NCI-H69 (cell line): ENCODE results near the gene SETD1A.

ENCODE experiments used
- DNase-seq: peaks from one replicate; lab custom pipeline; 2025; lab: John Stamatoyannopoulos, UW

The SETD1A gene

GRCh38 chr16:30953511-30954124 lies 3.9 kb upstream of the SETD1A start:
- peak; percentile 90 for DNase-seq

GRCh38 chr16:30954993-30955392 lies 2.6 kb upstream of the SETD1A start:
- no peak for DNase-seq

GRCh38 chr16:30956601-30957455 lies 726 bp upstream of the SETD1A start:
- DNase-seq = peak; percentile 91

- peak; percentile 84 for DNase-seq
These were observed 873 bp downstream of the SETD1A start for GRCh38 chr16:30958175-30959079.

GRCh38 chr16:30961384-30961783 lies 3.8 kb downstream of the SETD1A start:
- no peak for DNase-seq

- DNase-seq = no peak
These were observed 6.5 kb downstream of the SETD1A start for GRCh38 chr16:30963925-30964511.

- DNase-seq = no peak
These were observed 7.1 kb downstream of the SETD1A start for GRCh38 chr16:30964574-30965226.

- DNase-seq = no peak
These were observed 7.9 kb downstream of the SETD1A start for GRCh38 chr16:30965436-30965835.

GRCh38 chr16:30966033-30966619 lies 8.6 kb downstream of the SETD1A start:
- no peak for DNase-seq

GRCh38 chr16:30967795-30968194 lies 10.2 kb downstream of the SETD1A start:
- DNase-seq = no peak

- no peak for DNase-seq
These were observed 11.8 kb downstream of the SETD1A start for GRCh38 chr16:30969246-30969842.

- no peak for DNase-seq
These were observed 13.7 kb downstream of the SETD1A start for GRCh38 chr16:30971298-30971697.

GRCh38 chr16:30972872-30973271 lies 15.3 kb downstream of the SETD1A start:
- DNase-seq = no peak

- no peak for DNase-seq
These were observed 16.8 kb downstream of the SETD1A start for GRCh38 chr16:30974348-30974747.

GRCh38 chr16:30976486-30976885 lies 18.9 kb downstream of the SETD1A start:
- DNase-seq = no peak

- DNase-seq = peak; percentile 43
These were observed 19.9 kb downstream of the SETD1A start for GRCh38 chr16:30977502-30977901.

- DNase-seq = no peak
These were observed 21.8 kb downstream of the SETD1A start for GRCh38 chr16:30979170-30980022.

- no peak for DNase-seq
These were observed 22.4 kb downstream of the SETD1A start for GRCh38 chr16:30980023-30980371.

GRCh38 chr16:30980434-30980833 lies 22.9 kb downstream of the SETD1A start:
- DNase-seq = no peak

- no peak for DNase-seq
These were observed 23.4 kb downstream of the SETD1A start for GRCh38 chr16:30980959-30981358.
